AG20443 (cell line): ENCODE measurements around the gene MAGEA10.
"Not testable (repeated sequence)": the region's sequence is repeated elsewhere in the genome, so short reads cannot be mapped to it uniquely, and the experiment has no call there.

Experiments used
- DNase-seq: peaks from one replicate; pipeline ENCODE4 v3.0.0; 2012; ENCODE audit warnings: low spot score, mixed read lengths

Gene MAGEA10

DNA sequence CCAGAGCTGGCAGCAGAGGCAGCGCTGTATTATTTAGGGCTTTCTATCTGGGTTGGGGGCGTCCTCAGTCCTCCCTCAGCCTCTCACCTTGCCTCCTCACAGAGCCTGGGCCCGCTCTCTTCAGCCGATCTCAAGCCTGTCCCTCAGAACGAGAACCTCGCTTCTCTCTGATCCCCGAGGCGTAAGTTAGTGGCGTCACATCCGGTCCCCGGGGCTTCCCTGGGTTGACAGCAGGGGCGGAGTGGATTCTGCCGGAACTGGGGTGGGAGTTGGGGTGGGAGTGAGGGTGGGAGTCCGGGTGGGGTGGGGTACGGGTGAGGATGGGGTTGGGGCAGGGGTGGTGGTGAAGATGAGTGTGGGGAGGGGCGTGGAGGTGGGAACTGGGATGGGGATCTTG lies at the start of gene MAGEA10:
Gene MAGEA10 (minus strand): TSS at position 190 of the 397 bp plus-strand sequence. CDS start 2,957 bp downstream, outside the sequence.
- no peak for DNase-seq

DNA sequence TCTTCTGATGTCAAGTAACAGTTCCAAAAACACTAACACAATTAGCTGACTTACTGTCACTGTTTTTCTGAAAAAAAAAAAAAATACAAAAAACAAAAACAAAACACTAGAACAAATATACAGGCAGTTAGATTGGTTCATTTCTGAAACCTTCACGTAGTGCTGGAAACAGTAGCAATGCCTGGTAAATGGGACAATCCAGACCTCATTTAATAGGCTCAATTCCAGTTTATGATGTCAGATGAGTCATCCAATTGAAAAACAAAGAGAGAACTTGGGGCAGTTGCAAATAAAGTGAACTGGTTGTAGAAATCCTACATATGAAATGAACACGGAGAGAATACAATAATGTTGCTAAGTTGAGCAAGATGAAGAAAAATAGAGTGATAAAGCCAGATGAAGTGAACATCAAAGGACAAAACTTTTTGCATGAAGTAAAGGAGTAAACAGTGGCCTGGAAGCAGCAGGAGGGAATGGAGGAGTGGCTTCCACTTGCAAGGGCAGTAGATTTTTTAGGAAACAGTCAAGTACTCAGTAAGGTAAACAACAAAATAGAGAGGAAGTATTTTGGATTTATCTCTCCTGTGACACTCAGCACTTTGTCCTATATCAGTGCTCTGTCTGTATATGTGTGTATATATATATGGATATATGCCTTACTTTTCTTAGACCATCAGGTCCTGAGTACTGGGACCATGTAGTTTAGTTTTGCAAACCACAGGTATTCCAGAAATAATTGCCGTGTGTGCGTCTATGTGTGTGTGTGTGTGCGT lies 39.3 kb upstream of the MAGEA10 start:
- DNase-seq = no peak

DNA sequence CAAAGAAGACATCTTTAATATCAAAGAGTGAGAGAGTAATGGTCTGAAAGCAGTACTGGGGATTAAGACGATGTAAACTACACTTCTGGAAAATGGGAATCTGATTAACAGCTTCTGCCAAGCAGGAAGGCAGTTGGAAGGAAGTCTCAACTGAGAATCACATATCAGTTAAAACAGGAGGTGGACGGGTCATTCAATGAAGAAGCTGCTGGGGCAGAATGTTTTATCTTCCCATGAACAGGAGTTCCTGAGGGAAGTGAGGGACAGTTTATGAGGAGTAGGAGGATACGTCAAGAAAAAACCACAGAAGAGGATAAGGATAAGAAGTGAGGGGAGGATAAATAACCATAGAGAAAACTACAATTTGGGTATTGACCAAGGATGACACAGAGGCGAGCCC lies 38.7 kb upstream of the MAGEA10 start:
- no peak for DNase-seq

DNA sequence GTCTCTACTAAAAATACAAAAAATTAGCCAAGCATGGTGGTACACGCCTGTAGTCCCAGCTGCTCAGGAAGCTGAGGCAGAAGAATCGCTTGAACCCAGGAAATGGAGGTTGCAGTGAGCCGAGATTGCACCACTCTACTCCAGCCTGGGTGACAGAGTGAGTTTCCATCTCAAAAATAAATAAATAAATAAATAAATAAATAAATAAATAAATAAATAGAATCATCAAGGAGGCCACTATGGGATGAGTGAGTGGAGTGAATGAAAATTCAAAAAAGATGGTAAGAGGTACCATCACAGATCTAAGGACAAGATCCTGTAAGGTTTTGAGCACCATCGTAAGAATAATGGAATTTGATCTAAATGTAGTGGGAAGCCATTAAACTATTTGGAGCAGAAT lies 37.5 kb upstream of the MAGEA10 start:
- not testable (repeated sequence) for DNase-seq

DNA sequence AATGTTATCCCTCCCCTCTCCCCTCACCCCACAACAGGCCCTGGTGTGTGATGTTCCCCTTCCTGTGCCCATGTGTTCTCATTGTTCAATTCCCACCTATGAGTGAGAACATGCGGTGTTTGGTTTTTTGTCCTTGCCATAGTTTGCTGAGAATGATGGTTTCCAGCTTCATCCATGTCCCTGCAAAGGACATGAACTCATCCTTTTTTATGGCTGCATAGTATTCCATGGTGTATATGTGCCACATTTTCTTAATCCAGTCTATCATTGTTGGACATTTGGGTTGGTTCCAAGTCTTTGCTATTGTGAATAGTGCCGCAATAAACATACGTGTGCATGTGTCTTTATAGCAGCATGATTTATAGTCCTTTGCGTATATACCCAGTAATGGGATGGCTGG lies 35.5 kb upstream of the MAGEA10 start:
- DNase-seq = not testable (repeated sequence)

DNA sequence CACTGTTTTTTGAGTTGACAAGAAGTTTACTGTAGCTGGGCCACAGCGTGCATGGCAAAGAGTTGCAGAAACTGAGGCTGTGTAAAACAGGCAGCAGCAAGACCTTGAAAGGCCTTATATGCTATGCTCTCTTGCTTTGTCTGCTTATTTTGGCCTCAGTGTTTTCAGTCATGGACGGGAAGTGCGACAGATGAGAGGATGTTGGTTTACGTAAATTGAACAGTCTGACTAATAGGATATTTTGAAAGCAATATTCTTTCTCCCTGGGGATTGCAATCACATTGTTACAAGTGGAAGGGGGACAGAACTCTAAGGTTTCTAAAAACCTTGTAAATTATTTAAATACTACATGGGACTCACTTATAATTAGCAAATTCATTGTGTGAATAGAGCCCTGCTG lies 32.2 kb upstream of the MAGEA10 start:
- DNase-seq = no peak

DNA sequence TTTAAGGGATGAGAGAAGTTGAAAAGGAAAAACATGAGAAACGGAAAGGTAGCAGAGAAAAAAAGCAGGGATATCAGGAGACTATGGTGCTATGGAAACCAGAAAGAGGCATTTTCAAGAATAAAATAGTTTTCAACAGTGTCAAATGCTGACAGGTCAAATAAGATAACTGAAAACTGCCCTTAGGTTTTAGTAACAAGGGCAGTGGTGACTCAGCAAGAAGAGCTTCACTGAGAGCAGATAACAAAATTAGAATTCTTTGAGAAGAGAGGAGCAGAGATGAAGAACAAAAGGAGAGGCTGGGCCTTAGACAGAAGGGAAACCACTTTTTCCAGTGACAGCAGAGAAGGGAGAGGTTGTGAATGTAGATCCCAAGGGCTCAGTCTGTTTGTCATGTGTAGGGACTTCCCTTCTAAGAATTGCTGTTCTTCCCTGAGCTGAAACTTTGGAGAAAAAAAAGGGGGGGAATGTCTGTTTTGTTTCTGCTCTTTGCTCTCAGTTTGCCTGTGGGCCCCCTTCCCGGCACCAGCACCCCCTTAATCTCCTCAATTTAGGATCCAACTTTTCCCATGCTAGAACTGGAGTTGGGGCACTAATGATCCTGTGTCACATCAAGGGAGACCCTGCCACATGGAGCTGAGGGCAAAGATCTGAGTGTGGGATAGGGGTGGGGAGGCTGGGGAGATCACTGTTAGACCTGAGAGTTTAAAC lies 26.8 kb upstream of the MAGEA10 start:
- DNase-seq = no peak

DNA sequence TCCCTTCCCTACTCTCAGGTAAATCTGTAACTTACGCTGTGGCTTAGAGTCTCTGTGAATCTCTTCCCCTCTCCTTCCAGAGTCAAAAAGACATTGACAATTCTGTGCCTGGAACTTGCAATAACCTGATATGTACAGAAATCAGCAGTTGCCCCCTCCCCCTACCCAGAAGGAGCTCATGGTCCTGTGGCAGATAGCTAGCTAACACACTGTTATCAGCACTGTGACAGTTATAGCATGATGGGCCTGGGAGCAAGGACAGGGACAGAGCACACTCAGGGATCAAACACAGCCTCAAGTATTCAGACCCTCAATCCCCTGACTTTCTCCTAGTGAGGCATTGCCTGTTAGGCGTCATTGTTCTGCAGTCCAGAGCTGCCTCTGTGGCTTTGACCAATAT lies 18.7 kb upstream of the MAGEA10 start:
- no peak for DNase-seq

DNA sequence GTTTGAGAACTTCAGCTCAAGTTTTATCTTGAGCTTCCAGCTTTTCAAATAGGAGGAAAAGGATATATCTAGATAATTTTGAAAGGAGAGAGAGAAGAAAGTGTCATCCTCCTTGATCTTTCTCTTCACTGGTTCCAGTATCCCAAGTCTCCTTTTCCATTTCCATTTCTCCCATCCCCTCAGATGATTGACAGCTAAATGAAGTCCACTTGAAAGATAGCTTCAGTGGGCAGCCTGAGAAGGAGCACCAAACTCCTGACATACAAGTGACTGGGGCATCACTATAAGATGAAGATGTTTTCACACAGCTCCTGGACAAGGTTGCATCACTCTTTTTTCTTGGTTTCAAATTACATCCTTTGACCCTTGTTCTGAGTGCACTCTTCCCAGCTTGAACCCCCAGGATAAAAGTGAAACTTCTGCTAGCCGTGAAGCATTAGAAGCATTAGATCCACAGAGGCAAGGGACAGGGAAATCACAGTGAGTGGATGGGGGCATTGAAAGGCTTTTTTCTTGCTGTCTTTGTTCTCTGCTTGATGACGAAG lies 17.5 kb upstream of the MAGEA10 start:
- DNase-seq = no peak

DNA sequence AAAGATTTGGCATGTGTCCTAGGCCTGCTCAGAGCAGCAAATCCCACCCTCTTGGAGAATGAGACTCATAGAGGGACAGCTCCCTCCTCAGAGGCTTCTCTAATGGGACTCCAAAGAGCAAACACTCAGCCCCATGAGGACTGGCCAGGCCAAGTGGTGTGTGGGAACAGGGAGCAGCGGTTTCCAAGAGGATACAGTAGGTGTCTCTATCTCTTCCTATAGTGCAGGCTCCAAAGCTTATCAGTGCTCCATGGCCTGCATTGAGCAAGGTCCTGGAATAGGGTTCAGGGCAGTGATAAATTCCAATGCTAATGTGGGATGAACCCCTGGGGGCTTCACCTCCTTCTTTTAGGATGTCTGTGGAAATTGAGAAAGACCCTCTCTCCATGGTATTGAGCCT lies 15.7 kb upstream of the MAGEA10 start:
- DNase-seq = no peak

DNA sequence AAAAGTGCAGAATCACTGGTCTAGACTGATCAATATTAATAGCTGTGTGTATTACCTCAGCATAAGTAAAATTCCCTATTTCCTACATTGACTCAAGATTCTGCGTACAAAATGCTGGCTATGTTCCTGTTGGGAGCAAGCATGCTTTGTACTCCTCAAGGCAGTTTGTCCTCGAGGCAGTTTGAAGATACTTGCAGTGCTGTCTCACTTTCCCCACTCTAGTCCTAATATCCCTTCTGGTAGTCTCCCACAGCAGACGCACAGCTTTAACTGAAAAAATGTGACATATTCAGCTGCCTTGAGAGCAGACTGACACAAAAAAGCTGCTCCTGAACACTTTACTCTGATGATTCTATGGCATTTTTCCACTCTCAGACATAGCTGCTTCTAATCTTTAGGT lies 12.9 kb upstream of the MAGEA10 start:
- no peak for DNase-seq

DNA sequence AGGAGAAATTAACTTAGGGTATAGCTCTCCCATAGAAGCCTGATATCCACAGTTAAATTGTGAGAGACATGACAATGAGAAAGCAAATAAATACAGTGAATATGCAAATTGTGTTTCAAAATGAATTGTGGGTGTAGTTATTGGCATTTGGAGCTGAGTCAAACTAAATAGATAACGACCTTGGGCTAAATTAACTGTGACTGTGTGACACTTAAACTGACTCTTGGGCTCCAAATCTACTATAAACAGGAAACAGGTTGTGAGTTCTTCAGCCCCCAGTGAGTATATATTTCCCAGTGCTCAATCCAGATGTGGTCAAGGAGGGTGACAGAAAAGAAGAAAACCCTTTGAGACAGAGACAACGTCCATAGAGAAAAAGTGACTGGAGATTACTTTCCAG lies 11.3 kb upstream of the MAGEA10 start:
- DNase-seq = no peak

DNA sequence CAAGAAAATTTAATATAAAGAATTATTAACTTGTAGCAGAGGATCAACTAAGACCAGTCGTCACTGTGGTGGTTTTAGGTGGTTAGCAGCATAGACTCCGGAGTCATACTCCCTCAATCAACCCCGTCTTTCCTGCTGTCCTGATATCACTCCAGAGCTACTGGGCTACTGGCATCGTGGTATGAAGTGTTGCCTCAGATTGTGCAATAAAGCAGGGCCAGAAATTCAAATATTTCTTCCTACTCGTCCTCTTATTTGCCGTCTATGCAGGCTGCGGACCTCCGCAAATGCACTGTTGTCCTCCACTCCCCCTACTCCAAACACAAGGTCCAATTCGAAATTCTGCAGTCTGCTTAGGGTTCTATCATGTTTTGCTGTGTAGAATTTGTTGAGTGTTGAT lies 1.2 kb upstream of the MAGEA10 start:
- DNase-seq = no peak

DNA sequence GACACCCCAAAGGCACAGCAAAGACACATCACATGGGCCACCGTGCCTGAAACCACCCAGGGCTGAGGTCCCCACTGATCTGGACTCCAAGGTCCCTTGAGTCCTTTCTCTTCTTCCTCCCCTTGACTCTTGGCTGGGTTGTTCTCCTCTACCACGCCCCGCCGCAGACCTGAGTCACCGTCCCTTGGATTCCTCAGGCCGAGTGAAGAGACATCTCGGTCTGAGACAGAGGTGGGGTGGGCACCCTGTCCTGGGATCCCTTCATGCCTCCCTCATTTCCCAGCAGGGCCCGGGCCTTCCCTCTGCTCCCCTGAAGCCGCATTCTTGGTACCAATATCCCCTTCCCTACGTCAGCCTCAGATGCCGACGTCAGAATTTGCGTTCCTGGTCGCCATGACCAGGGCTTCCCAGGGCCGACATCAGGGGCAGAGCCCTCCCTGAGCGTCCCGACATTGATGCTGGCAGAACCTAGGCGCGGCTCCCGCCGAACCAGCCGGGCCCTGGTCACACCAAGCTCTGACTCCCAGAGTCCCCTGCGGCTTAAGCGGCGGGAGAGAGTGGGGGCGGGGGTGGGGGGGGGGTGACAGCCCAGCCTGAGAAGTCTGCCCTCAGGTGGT lies 498 bp downstream of the MAGEA10 start:
- DNase-seq = no peak

DNA sequence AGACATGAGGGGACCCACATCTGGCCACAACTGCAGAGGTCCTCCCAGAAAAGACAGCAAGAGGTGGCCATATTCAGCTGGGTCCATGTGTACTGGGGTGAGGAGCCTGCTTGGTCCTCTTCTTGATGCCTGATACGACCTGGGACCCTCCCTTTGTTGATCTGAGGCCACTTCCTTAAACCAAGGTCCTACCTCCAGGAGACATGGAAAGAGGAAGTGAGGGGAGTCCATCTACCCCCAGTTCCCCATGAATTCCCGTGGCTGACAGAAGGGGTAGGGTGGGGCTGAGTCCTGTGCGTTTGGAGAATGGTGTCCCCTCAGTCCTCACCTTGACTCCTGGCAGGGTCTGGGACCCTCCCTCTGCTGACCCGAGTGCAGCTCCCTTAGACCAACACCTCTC lies 2.1 kb downstream of the MAGEA10 start:
- DNase-seq = no peak

DNA sequence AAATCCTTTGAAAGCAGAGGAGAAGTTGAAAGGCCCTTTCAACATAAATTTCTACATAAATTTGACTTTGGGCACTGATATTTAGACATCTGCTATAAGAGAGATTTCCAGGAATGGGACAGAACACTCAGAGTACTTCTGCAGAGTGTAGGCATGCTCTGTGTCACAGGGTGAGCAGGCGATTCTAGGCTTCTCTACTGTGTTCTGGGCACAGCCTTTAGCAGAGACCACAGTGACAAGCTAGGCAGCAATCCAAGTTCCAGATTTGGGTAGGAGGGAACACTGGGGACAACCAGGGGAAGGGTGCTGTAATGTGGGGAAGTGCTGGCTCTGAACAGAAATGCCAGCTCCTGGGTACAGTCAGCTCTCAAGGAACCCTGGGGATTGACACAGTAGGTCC lies 6.9 kb downstream of the MAGEA10 start:
- no peak for DNase-seq

DNA sequence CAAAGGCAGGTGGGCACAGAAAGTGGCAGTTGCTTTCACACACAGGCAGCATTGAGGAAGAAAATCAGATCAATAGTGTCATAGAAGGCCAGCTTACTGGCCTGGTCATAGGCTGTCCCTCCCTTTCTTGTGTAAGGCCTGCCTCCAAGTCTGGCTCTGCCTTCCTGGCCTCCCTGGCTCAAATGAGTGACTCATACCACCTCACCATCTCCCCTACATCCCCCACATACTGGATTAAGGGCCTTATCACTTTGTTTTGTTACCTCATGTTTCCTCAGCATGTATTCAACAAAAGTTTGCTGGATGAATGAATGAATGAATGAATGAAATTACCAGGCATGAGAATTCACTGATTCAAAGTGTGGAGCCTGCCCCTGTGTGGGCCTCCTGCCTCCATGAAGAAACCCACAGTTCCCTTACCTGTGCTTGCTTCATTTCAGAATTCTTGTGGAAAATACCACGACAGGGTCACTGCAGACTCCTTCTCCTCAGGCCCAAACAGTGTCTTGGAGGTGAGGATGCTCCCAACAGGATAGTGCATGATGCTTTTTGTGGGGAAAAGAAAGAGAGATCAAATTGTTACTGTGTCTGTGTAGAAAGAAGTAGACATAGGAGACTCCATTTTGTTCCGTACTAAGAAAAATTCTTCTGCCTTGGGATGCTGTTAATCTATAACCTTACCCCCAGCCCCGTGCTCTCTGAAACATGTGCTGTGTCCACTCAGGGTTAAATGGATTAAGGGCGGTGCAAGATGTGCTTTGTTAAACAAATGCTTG lies 9.1 kb downstream of the MAGEA10 start:
- not testable (repeated sequence) for DNase-seq

DNA sequence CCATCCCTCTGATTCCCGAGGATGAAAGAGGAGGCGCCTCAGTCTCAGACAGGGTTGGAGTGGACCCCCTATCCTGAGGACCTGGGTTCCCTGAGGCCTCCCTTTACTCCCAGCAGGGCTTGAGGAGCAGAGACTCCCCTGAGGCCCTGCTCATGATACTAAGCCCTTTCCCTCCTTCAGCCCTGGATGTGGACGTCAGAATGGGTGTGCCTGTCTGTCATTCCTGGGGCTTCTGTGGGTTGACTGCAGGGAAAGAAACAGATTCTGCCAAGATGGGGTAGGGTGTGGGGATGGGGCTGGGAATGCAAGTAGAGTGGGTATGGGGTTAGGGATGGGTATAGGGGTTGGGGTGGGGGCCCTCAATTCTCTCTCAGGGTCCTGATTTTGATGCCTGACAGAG lies 21.1 kb downstream of the MAGEA10 start:
- no peak for DNase-seq

DNA sequence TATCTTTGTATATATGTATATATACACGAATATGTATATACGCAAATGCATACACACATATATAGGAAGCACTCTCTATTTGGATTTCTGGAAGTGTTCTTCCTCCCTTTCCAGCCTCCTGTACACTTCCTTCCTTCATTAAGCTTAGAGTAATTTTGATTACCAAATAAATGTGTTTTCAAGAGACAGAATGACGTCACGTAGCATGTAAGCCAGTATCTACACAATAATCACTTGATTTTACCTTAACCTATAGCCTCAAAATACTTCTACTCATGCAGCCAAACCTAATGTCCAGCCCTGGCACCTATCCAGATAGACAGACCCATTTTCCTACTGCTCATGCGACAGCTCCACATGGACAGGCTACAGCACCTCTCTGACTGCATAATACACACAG lies 29.9 kb downstream of the MAGEA10 start:
- DNase-seq = no peak

DNA sequence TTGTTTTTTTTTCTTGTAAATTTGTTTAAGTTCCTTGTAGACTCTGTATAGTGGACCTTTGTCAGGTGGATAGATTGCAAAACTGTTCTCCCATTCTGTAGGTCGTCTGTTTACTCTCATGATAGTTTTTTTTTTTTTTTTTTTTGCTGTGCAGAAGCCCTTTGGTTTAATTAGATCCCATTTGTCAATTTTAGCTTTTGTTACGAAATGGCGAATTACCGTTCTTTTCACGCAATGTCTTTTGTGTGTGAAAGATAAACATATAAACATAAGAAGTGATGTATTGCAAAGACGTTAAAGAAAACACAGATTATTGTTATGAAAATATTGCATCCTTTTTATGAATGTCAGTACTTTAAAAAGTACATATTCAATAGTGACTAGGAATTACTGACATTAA lies 34.5 kb downstream of the MAGEA10 start:
- DNase-seq = no peak

DNA sequence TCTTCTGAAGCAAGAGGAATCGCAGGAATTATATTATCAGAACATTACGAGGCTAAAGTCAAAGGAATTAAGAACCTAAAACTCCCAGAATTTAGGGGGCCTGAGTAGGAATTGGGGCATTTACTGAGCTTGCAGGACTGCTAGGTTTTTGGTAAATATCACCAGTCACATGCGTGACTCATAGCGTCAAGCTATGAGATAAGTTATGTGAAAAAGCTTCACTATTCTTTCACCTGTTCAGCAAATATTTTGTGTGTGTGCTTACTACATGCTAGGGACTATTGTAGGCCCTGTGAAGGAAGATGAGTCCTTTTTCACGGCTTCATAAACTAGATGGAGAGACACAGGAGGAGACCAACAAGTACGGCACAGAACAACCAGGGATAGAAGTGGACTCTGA lies 52.2 kb downstream of the MAGEA10 start:
- DNase-seq = no peak
